CD4-positive, alpha-beta T cell treated with Interleukin-17A for 1 hour (primary cell): Measurements from ENCODE around the gene ASCC3.
"Not testable (repeated sequence)": the region's sequence is repeated elsewhere in the genome, so short reads cannot be mapped to it uniquely, and the experiment has no call there.

Experiments used
- DNase-seq: peaks from one replicate; pipeline ENCODE4 v3.0.0-alpha.2; 2020

Gene ASCC3

DNA sequence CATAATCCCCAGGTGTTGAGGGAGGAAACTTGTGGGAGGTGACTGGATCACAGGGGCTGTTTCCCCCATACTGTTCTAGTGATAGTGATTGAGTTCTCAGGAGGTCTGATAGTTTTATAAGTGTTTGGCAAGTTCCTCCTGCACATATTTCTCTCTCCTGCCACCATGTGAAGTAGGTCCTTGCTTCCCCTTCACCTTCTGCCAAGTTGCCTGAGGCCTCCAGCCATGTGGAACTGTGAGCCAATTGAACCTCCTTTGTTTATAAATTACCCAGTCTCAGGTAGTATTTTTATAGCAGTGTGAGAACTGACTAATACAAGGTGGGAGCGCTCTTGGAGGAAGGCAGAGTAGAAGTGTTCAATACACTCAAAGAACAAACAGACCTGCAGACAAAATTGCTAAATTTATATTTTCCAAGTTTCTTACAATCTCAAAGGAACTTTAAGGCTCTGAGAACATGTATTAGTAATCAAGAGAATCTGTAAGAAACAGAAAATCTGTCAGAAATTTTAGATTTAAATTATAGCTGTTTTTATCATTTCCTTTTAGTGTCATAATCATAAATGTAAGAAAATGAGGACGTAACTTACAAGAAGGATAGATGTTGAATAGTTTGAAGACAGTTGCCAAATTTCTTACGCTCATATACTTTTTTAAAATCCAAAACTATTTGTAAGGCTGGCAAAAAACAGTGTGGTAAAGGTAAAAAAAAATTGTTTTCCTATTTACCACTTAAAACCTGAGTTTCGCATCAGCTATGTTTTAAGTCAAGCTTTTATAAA lies 77.7 kb downstream of the ASCC3 start:
- no peak for DNase-seq

GRCh38 chr6:100801036-100801435 lies 80.1 kb downstream of the ASCC3 start:
- no peak for DNase-seq

GRCh38 chr6:100796049-100796823 lies 84.9 kb downstream of the ASCC3 start:
- no peak for DNase-seq

GRCh38 chr6:100790084-100790483 lies 91.0 kb downstream of the ASCC3 start:
- DNase-seq = peak; percentile 2

DNA sequence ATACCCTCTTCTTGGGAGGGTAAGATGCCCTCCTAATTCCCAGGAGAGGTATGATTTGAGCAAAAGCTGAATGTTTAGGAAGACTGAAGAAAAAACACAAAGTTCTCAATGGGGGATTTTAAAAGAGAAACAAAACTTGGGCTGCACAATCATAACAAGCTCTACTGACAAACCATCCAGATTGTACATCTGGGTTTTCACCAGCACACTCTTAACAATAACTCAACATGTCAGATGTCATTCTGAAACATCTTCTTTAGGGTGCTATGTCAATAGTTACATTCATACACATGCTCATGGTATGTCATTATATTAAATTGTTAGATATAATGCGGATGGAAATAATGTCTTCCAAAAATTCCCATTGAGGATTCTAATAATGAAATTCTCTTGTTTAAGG lies 95.1 kb downstream of the ASCC3 start:
- DNase-seq = no peak

- no peak for DNase-seq
Observed at GRCh38 chr6:100780648-100781047, 100.5 kb downstream of the ASCC3 start.

DNA sequence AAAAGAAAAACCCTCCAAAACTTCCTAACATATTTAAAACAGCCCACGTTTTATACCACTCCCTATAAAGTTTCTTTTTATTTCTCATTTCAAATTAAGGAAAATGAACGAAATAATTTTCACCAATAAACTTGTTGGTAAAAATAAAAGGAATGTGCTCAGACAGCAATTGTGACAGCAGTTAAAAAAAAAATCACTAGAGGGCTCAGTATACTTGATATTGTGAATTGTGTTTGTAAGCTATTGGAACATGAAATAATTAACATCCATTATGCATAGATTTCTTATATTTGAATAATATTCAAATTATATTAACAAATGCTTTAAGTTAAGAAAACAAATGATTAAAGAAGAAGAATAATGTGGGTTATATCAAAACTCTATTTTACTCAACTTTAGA lies 105.5 kb downstream of the ASCC3 start:
- no peak for DNase-seq

GRCh38 chr6:100774681-100775080 lies 106.4 kb downstream of the ASCC3 start:
- DNase-seq = no peak

DNA sequence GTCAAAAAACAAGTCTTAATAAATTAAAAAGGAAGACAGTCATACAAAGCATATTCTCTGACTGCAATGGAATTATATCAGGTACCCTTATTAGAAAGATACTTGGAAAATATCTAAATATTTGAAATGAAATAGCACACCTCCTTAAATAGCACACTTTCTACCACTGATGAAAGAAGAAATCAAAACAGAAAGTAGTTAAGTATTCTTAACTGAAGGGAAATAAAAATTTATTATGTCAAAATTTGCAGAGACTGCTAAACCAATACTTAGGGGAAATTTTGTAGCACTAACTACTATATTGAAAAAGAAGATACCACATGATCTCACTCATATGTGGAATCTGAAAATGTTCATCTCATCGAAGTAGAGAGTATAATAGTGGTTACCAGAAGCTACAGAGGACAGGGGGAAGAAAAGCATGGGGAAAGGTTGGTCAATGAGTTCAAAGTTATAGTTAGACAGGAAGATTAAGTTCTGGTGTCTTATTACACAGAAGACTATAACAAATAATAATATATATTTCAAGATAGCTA lies 112.2 kb downstream of the ASCC3 start:
- no peak for DNase-seq

- DNase-seq = no peak
Observed at GRCh38 chr6:100763617-100764241, 117.4 kb downstream of the ASCC3 start.

GRCh38 chr6:100761841-100762240 lies 119.3 kb downstream of the ASCC3 start:
- DNase-seq = no peak

DNA sequence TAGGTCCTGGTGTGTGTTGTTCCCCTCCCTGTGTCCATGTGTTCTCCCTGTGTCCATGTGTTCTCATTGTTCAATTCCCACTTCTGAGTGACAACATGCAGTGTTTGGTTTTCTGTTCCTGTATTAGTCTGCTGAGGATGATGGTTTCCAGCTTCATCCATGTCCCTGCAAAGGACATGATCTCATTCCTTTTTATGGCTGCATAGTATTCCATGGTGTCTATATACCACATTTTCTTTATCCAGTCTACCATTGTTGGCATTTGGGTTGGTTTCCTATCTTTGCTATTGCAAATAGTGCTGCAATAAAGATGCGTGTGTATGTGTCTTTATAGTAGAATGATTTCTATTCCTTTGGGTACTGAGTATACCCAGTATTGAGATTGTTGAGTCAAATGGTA lies 122.7 kb downstream of the ASCC3 start:
- DNase-seq = not testable (repeated sequence)

DNA sequence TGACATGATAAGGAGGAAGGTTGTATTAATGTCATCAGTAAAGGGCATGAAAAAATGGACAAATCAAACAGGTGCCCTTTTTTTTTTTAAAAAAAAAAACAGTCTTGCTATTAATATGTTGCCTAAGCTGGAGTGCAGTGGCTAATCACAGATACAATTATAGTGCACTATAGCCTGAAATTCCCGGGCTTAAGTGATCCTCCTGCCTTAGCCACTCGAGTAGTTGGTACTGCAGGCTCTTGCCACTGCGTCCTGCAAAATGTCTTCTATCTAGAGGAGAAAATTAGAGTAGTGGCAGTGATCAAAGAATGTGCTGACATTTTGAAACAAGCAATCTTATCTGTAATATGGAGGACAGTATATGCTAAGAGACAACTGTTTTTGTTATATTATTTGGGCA lies 127.7 kb downstream of the ASCC3 start:
- DNase-seq = no peak

GRCh38 chr6:100751590-100751989 lies 129.5 kb downstream of the ASCC3 start:
- no peak for DNase-seq

DNA sequence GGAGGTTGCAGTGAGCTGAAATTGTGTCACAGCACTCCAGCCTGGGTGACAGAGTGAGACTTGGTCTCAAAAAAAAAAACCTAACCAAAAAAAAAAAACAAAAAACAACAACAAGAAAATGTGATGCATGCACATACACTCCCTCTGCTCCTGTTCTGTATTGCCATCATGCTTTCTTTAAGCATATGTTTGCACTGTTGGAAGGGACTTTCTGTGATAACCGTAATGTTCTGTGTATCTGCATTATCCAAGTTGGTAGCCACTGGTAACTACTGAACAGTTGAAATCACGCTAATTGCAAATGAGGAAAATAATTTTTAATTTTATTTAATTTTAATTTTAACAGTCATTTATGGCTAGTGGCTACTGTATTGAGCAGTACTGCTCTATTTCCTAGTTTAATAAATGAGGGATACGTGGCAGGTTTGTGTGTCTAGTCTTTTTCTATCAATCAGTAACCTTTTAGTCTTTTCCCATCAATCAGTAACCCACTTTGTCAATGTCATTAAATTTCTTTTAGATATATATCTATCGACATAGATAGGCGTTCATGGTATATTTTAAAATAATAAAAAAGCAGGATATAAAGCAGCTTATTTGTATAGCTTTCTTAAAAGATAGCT lies 135.6 kb downstream of the ASCC3 start:
- DNase-seq = no peak

DNA sequence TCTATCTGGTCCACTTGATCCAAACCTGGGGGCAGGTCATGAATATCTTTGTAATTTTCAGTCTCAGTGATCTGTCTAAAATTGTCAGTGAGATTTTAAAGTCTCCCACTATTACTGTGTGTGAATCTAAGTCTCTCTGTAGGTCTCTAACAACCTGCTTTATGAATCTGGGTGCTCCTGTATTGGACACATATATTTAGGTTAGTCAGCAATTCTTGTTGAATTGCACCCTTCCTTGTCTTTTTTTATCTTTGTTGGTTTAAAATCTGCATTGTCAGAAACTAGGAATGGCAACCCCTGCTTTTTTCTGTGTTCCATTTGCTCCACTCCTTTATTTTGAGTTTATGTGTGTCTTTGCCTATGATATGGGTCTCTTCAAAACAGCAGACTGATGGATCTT lies 140.7 kb downstream of the ASCC3 start:
- DNase-seq = no peak

- peak; percentile 3 for DNase-seq
Observed at GRCh38 chr6:100737720-100738119, 143.4 kb downstream of the ASCC3 start.

GRCh38 chr6:100731411-100731810 lies 149.7 kb downstream of the ASCC3 start:
- no peak for DNase-seq

- DNase-seq = no peak
Observed at GRCh38 chr6:100730001-100730980, 150.8 kb downstream of the ASCC3 start.

GRCh38 chr6:100726666-100727065 lies 154.5 kb downstream of the ASCC3 start:
- no peak for DNase-seq

DNA sequence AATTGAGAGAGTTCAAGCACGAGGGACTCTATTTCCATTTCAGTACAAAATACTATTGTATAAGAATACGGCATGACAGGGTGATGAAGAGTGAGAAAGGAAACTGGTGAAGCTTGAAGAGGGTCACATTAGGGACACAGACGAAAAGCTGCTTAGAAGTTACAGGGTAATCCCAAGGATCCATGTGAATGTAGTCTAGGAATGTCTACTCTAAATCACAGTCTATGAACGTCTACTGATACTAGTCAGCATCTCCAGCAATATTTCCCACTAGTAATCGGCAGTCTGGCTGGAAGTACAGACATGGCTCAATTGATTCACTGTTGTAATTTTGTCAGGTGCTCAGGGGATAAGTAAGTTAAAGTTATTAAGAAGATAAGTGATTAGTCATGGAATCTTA lies 156.4 kb downstream of the ASCC3 start:
- no peak for DNase-seq

DNA sequence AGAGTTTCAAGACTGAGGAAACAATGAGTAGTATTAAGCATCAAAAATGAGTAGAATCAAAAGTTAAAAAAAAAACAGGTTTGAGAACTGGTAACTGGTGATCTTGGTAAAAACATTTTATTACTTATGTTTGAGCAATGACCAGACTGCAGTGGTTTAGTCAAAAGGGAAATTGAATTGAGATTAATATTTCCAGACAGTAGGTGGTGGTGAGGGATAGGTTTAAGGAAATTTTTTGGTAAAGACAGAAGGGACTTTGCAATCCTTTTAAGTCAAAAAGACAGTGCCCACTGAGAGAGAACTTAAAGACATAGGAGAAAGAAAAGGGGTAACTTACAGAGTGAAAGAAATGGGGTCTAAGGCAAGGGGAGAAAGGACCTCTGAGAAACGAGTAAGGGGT lies 156.9 kb downstream of the ASCC3 start:
- no peak for DNase-seq
